Kidney epithelial cell (primary cell): Measurements from ENCODE around the gene TAPBP. TPM values are rescaled to one million over a fixed set of nuclear protein-coding genes. Genes with fewer than 3 reads are reported as not detected.

ENCODE experiments used
- DNase-seq: peaks from one replicate; pipeline ENCODE4 v3.0.0-alpha.2; 2010; ENCODE audit warnings: low read depth
- H3K27me3 ChIP-seq: 2 replicates; pipeline ENCODE4 v1.6.0; 2011; ENCODE audit warnings: low read length; ENCODE audit not compliant: control insufficient read depth, insufficient read depth
- H3K36me3 ChIP-seq: 2 replicates; pipeline ENCODE4 v1.5.1; 2011; ENCODE audit warnings: low read length; ENCODE audit not compliant: control insufficient read depth, insufficient read depth
- H3K4me3 ChIP-seq: 2 replicates; pipeline ENCODE4 v1.5.1; 2011; ENCODE audit warnings: low read depth, mild to moderate bottlenecking, control low read depth, low read length
- total RNA-seq: library from RNA; depleted of rRNA; stranded (reverse); fragments of >200 nt; gene quantifications from 2 replicates; pipeline ENCODE4 v1.2.3, GENCODE V29; 2015
- TF ChIP-seq, protein P1 (sequence below): IDR thresholded peaks from 2 replicates; pipeline ENCODE4 v1.5.1; 2011; ENCODE audit warnings: mild to moderate bottlenecking, moderate library complexity, low read length, control low read depth, inconsistent platforms; ENCODE audit not compliant: insufficient read depth, poor library complexity, severe bottlenecking

The TAPBP gene
- total RNA-seq, 1 donor from 2014 or later, result 214 TPM

DNA sequence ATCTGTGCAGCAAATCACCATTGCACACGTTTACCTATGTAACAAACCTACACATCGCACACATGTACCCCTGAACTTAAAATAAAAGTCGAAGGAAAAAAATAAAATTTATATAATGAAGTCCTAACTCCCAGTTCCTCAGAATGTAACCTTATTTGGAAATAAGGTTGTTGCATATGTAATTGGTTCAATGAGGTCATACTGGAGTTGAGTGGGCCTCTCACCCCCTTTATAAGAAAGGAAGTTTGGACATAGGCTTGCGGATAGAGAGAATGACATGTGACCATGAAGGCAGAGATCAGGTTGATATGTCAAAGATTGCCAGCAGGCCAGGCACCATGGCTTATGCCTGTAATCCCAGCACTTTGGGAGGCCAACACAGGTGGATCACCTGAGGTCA, 19.8 kb upstream of the TAPBP start:
- Histone ChIP-seq H3K27me3 (no peaks in the 10 kb centered on the region), H3K4me3 (no peak overlapping the region), H3K36me3 (no peaks in the 10 kb centered on the region)
- TF ChIP-seq, protein P1, sequence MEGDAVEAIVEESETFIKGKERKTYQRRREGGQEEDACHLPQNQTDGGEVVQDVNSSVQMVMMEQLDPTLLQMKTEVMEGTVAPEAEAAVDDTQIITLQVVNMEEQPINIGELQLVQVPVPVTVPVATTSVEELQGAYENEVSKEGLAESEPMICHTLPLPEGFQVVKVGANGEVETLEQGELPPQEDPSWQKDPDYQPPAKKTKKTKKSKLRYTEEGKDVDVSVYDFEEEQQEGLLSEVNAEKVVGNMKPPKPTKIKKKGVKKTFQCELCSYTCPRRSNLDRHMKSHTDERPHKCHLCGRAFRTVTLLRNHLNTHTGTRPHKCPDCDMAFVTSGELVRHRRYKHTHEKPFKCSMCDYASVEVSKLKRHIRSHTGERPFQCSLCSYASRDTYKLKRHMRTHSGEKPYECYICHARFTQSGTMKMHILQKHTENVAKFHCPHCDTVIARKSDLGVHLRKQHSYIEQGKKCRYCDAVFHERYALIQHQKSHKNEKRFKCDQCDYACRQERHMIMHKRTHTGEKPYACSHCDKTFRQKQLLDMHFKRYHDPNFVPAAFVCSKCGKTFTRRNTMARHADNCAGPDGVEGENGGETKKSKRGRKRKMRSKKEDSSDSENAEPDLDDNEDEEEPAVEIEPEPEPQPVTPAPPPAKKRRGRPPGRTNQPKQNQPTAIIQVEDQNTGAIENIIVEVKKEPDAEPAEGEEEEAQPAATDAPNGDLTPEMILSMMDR, result no peak
- DNase-seq, result no peak

DNA sequence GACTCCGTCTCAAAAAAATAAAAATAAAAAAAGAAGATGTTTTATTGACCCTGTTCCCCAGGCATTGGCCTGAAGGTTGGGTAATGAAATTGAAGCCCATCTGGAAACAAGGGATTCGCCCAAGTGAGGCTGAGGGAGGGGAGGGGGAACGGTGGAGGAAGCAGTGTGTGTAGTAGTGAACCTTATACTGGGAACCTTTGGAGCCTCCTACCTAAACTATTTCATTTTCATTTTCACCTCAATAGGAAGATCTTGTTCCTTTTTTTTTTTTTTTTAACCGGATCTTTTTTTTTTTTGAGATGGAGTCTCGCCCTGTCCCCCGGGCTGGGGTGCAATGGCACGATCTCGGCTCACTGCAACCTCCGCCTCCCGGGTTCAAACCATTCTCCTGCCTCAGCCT, 16.9 kb upstream of the TAPBP start:
- DNase-seq, result no peak
- no peak overlapping the region for H3K4me3 ChIP-seq
- TF ChIP-seq, protein P1, result no peak
- H3K27me3 ChIP-seq, result no peaks in the 10 kb centered on the region
- H3K36me3 ChIP-seq, result no peaks in the 10 kb centered on the region

DNA sequence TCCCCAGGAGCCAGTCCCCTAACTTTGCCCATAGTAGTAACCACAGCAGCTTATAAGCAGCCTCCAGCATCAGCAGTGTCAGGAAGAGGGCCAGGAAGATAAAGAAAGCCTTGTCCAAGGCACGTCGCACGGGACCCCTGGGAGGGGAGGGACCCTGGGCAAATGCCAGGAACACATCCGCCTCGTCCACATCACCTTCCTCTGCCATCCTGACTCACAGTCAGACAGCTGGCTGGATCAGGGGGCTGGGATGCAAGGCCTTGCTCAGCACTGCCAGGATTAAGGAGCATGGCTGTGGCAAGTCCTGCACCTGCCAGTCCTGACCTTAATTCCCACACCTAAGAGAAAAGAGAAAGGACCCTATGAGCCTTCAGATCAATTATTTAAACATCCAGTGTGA, 15.2 kb upstream of the TAPBP start:
- no peak for DNase-seq
- TF ChIP-seq, protein P1, result no peak
- Histone ChIP-seq H3K4me3 (no peak overlapping the region), H3K27me3 (no peaks in the 10 kb centered on the region), H3K36me3 (no peaks in the 10 kb centered on the region)

DNA sequence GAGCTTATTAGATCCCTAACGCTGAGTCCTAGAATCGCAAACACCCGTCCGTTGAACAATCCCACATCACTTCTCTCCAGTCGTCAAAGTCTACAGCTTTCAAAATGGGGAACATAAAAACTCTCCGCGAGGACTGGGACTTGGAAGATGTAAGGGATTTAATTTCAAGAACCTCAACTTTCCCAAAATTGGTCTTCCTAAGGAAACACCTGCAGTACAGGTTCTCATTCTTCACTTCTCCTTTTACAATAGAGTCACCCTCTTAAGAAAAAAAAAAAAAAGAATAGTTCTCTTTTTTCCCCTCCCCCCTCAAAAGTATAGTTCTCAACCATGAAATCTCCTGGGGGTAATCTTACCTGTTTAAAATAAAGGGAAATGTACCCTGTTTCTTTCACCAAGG, 10.2 kb upstream of the TAPBP start:
- peaks cover 4% of the 10 kb centered on the region for H3K36me3 ChIP-seq
- no peaks in the 10 kb centered on the region for H3K27me3 ChIP-seq
- TF ChIP-seq, protein P1, result no peak
- H3K4me3 ChIP-seq, result no peak overlapping the region
- no peak for DNase-seq

DNA sequence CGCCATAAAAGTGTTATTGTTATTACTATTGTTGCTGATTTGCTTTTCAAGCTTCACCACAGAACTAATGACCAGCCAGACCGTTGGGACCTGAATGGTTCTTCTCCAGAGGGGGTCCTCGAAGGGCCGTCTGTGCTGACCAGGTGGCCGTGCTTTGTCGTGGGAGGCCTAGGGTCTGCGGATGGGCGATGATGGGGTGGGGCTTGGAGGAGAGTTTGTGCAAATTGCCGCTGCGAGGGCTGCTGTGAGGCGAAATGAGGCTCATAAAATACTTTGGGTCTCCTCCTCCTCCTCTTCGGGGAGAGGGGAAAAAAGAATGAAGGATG, 9.7 kb upstream of the TAPBP start:
- Histone ChIP-seq H3K36me3 (peaks cover 8% of the 10 kb centered on the region), H3K4me3 (peak overlapping the region; percentile 42), H3K27me3 (no peaks in the 10 kb centered on the region)
- TF ChIP-seq, protein P1, result no peak
- DNase-seq, result no peak

DNA sequence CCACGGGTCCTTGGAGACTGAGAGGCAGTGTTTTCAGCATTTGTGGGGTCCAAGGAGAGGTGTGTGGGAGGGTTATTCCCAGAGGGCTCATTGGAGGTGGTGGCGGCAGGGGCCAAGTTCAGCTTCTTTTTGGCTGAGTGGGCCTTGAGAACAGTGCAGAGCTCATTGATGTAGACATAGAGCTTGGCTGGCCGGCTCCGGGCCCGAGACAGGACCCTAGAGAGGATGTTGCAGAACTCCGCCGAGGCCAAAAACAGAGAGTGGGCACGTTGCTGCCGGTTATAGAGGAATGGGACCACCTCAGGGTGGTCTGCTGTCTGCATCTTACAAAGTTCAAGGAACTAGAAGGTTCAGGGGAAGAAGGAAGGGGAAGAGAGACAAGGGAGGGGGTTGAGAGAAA, 7.3 kb upstream of the TAPBP start:
- peaks cover 8% of the 10 kb centered on the region for H3K36me3 ChIP-seq

More for the DNA sequence above, 7.3 kb upstream of the TAPBP start:
- Histone ChIP-seq H3K4me3 (no peak overlapping the region), H3K27me3 (no peaks in the 10 kb centered on the region)
- TF ChIP-seq, protein P1, result no peak
- no peak for DNase-seq
